Vagina (tissue), 2 donors: ENCODE results near the gene GAGE1. TPM values are rescaled to one million over a fixed set of nuclear protein-coding genes. Genes with fewer than 3 reads are reported as not detected.

Source experiments
- DNase-seq, 2 donors: peaks; one replicate each; pipeline ENCODE4 v3.0.0-alpha.2; 2017; ENCODE audit errors: extremely low spot score in 2 of 2
- H3K27ac ChIP-seq: fragments of 200-600 bp; sonication (generic); one replicate; pipeline ENCODE4 v1.5.1; 2019
- H3K27me3 ChIP-seq: fragments of 200-600 bp; sonication (generic); one replicate; pipeline ENCODE4 v1.5.1; 2019
- H3K36me3 ChIP-seq, 2 donors: fragments of 200-600 bp; sonication (generic); one replicate each; pipeline ENCODE4 v1.5.1; 2017 to 2019
- H3K4me1 ChIP-seq: fragments of 200-600 bp; sonication (generic); one replicate; pipeline ENCODE4 v1.5.1; 2019
- H3K4me3 ChIP-seq, 2 donors: fragments of 200-600 bp; sonication (generic); 1 replicate in 1 of 2; 2 replicates in 1 of 2; pipeline ENCODE4 v1.5.1; 2016 to 2019
- H3K9me3 ChIP-seq: fragments of 200-600 bp; sonication (generic); one replicate; pipeline ENCODE4 v1.5.1; 2019
- POLR2A ChIP-seq, 2 donors: fragments of 450-650 bp; IDR thresholded peaks; one replicate each; pipeline ENCODE4 v1.6.1; 2017; ENCODE audit warnings: antibody characterized with exemption in 2 of 2, mild to moderate bottlenecking in 2 of 2, moderate library complexity in 2 of 2
- POLR2AphosphoS5 ChIP-seq, 2 donors: sonication (generic); formaldehyde crosslinking; IDR thresholded peaks; one replicate each; pipeline ENCODE4 v1.9.0; 2017; ENCODE audit warnings: antibody characterized with exemption in 2 of 2, mild to moderate bottlenecking in 2 of 2, low read depth in 1 of 2; ENCODE audit not compliant: insufficient read depth in 1 of 2
- intact Hi-C: fragments of 100-400 bp; cut with DNase I; formaldehyde crosslinking; loops from one replicate; pipeline ENCODE4 v1.15.1; 2023
- total RNA-seq: library from RNA; depleted of rRNA; stranded (reverse); fragments of >200 nt; gene quantifications from one replicate; pipeline ENCODE4 v1.2.3, GENCODE V29; 2016
- TF ChIP-seq, protein P1 (sequence below), 3 experiments: fragments of 450-650 bp in 2 of 3; fragments of 200-600 bp in 1 of 3; sonication (generic) in 1 of 3; IDR thresholded peaks; one replicate each; pipeline ENCODE4 v1.5.1; 2017 to 2019; ENCODE audit warnings: antibody characterized with exemption in 3 of 3, mild to moderate bottlenecking in 2 of 3, moderate library complexity in 2 of 3

GAGE1 gene
- total RNA-seq, 1 donor from 2014 or later: not detected

DNA sequence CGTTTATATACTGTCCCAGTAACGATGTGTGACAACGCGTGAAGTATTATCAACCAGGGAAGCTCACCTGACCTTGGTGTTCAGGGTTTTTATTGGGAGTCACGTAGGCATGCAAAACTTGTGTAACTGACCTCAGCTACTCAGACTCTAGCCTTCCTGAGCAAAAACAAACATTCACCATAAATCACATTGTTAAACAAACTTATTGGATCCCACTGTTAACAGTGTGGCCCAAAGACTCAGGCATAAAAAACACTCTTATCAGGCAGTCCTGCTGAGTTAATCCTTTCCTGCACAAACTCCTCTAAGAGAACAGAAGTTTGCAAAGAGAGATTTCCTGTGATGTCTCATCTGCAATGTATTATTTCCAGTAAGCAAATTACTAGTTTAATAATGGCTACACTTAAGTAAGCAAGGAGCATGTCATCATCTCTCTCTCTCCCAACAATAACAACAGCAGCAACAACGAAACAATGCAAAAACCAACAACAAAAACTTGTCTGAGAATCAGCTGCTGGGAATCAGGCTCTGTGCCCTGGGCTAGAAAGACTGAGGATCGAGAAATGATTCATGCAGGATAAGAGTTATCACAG lies 12.0 kb downstream of the GAGE1 start:
- no peaks in the 10 kb centered on the region for H3K27me3 ChIP-seq
- no peak for DNase-seq
- H3K9me3 ChIP-seq: no peaks in the 10 kb centered on the region
- H3K36me3 ChIP-seq: no peaks in the 10 kb centered on the region
- H3K4me1 ChIP-seq: no peaks in the 10 kb centered on the region
- H3K27ac ChIP-seq: no peak overlapping the region
- H3K4me3 ChIP-seq: no peak overlapping the region
- no peak for TF ChIP-seq POLR2A (IDR thresholded peaks at IDR 0.05)
- TF ChIP-seq, protein P1, sequence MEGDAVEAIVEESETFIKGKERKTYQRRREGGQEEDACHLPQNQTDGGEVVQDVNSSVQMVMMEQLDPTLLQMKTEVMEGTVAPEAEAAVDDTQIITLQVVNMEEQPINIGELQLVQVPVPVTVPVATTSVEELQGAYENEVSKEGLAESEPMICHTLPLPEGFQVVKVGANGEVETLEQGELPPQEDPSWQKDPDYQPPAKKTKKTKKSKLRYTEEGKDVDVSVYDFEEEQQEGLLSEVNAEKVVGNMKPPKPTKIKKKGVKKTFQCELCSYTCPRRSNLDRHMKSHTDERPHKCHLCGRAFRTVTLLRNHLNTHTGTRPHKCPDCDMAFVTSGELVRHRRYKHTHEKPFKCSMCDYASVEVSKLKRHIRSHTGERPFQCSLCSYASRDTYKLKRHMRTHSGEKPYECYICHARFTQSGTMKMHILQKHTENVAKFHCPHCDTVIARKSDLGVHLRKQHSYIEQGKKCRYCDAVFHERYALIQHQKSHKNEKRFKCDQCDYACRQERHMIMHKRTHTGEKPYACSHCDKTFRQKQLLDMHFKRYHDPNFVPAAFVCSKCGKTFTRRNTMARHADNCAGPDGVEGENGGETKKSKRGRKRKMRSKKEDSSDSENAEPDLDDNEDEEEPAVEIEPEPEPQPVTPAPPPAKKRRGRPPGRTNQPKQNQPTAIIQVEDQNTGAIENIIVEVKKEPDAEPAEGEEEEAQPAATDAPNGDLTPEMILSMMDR (IDR thresholded peaks at IDR 0.05): no peak
- TF ChIP-seq POLR2AphosphoS5 (IDR thresholded peaks at IDR 0.05; ENCODE audit: insufficient read depth in 1 of 2, low read depth in 1 of 2): no peak
- intact Hi-C loops: no loop called here

- H3K27ac ChIP-seq: no peak overlapping the region
- intact Hi-C loops: no loop called here
- H3K36me3 ChIP-seq: no peaks in the 10 kb centered on the region
- no peak overlapping the region for H3K4me3 ChIP-seq
- no peaks in the 10 kb centered on the region for H3K4me1 ChIP-seq
- TF ChIP-seq POLR2A (IDR thresholded peaks at IDR 0.05): no peak
- TF ChIP-seq POLR2AphosphoS5 (IDR thresholded peaks at IDR 0.05; ENCODE audit: insufficient read depth in 1 of 2, low read depth in 1 of 2): no peak
- TF ChIP-seq, protein P1 (IDR thresholded peaks at IDR 0.05): no peak
- no peaks in the 10 kb centered on the region for H3K9me3 ChIP-seq
- no peaks in the 10 kb centered on the region for H3K27me3 ChIP-seq
- no peak for DNase-seq
These were observed 19.8 kb downstream of the GAGE1 start for GRCh38 chrX:49618574-49618973.

DNA sequence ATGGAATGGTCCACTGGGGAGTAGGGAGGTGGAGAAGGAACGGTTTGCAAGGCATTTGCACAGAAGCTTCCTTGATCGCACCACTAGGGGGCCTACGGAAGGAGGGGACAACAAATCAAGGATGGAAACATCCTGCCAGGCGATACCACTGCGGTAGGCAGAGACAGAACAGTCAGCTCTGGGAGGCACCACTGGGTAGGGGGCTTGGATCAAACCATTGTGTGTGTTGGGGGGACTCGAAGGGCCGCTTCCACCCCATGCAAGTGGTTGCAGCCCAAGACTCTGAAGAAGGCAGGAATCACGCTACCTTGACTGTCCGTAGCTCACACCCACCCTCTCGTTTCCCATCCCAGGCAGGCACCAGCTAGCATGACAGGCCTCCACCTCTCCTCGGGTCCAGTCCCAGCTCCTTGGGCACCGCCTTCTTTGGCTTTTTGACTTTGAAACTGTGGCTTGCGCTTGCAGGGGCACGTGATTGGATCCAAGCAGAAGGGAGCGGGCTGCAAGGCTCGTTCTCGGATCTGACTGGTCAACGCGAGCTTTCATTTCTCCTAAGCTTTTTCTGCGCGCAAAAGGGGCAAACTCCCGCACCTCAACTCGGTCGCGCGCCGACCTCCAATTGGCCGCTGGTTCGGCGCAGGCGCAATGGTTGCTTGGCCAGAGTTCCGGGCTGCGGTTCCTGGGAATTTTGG lies 28.4 kb downstream of the GAGE1 start:
- no peak for TF ChIP-seq POLR2AphosphoS5 (IDR thresholded peaks at IDR 0.05; ENCODE audit: insufficient read depth in 1 of 2, low read depth in 1 of 2)
- TF ChIP-seq, protein P1 (IDR thresholded peaks at IDR 0.05): no peak
- no peaks in the 10 kb centered on the region for H3K27me3 ChIP-seq
- intact Hi-C loops: no loop called here
- H3K4me1 ChIP-seq: no peaks in the 10 kb centered on the region
- no peaks in the 10 kb centered on the region for H3K36me3 ChIP-seq
- H3K9me3 ChIP-seq: no peaks in the 10 kb centered on the region
- H3K27ac ChIP-seq: no peak overlapping the region
- H3K4me3 ChIP-seq: no peak overlapping the region
- no peak for DNase-seq

- TF ChIP-seq POLR2AphosphoS5 (IDR thresholded peaks at IDR 0.05; ENCODE audit: insufficient read depth in 1 of 2, low read depth in 1 of 2) (no peak), POLR2A (IDR thresholded peaks at IDR 0.05) (no peak)
- TF ChIP-seq, protein P1 (IDR thresholded peaks at IDR 0.05): no peak
- DNase-seq: no peak
- no peaks in the 10 kb centered on the region for H3K36me3 ChIP-seq
- H3K4me3 ChIP-seq: no peak overlapping the region
- no peaks in the 10 kb centered on the region for H3K4me1 ChIP-seq
- H3K27me3 ChIP-seq: no peaks in the 10 kb centered on the region
- no peak overlapping the region for H3K27ac ChIP-seq
- intact Hi-C loops: no loop called here
- no peaks in the 10 kb centered on the region for H3K9me3 ChIP-seq
These were observed 46.3 kb downstream of the GAGE1 start for GRCh38 chrX:49644991-49645637.

- DNase-seq: no peak
- Histone ChIP-seq H3K36me3 (no peaks in the 10 kb centered on the region), H3K27me3 (no peaks in the 10 kb centered on the region), H3K4me1 (no peaks in the 10 kb centered on the region), H3K27ac (no peak overlapping the region), H3K9me3 (no peaks in the 10 kb centered on the region), H3K4me3 (no peak overlapping the region)
- intact Hi-C loops: no loop called here
- TF ChIP-seq POLR2AphosphoS5 (IDR thresholded peaks at IDR 0.05; ENCODE audit: insufficient read depth in 1 of 2, low read depth in 1 of 2) (no peak), POLR2A (IDR thresholded peaks at IDR 0.05) (no peak)
- TF ChIP-seq, protein P1 (IDR thresholded peaks at IDR 0.05): no peak
These were observed 57.7 kb downstream of the GAGE1 start for GRCh38 chrX:49656533-49656932.
